H9 (cell line): ENCODE measurements around the gene CNNM4. TPM values are rescaled to one million over a fixed set of nuclear protein-coding genes. Genes with fewer than 3 reads are reported as not detected.
A peak's percentile ranks its signal among the peaks of the same experiment; 100 is the strongest.

Experiments used
- DNase-seq: peaks from one replicate; pipeline ENCODE4 v3.0.0-alpha.2; 2017
- H2AFZ ChIP-seq: one replicate; pipeline ENCODE4 v1.6.1; 2013; ENCODE audit warnings: mild to moderate bottlenecking, low read length, control low read depth, moderate library complexity
- H2AK5ac ChIP-seq: 2 replicates; pipeline ENCODE4 v1.6.1; 2013; ENCODE audit warnings: low read length, control low read depth, mixed read lengths; ENCODE audit not compliant: insufficient read length
- H2BK120ac ChIP-seq: one replicate; pipeline ENCODE4 v1.6.1; 2013; ENCODE audit warnings: low read depth, mild to moderate bottlenecking, low read length, control low read depth, inconsistent platforms; ENCODE audit not compliant: poor library complexity, severe bottlenecking
- H2BK12ac ChIP-seq: 2 replicates; pipeline ENCODE4 v1.6.1; 2013; ENCODE audit warnings: low read length, control low read depth, mixed read lengths, low read depth; ENCODE audit not compliant: insufficient read length
- H2BK15ac ChIP-seq: 2 replicates; pipeline ENCODE4 v1.6.1; 2013; ENCODE audit warnings: low read depth, low read length, control low read depth
- H2BK20ac ChIP-seq: one replicate; pipeline ENCODE4 v1.6.1; 2013; ENCODE audit warnings: low read depth, mild to moderate bottlenecking, low read length, control low read depth, inconsistent platforms; ENCODE audit not compliant: poor library complexity, severe bottlenecking
- H2BK5ac ChIP-seq: 2 replicates; pipeline ENCODE4 v1.6.1; 2013; ENCODE audit warnings: low read length, control low read depth, mixed read lengths; ENCODE audit not compliant: insufficient read length
- H3K14ac ChIP-seq: 2 replicates; pipeline ENCODE4 v1.6.1; 2013; ENCODE audit warnings: low read length, control low read depth; ENCODE audit not compliant: insufficient read depth
- H3K18ac ChIP-seq: 2 replicates; pipeline ENCODE4 v1.6.1; 2013; ENCODE audit warnings: low read depth, mild to moderate bottlenecking, mixed read lengths, low read length, control low read depth; ENCODE audit not compliant: insufficient read length
- H3K23ac ChIP-seq: 2 replicates; pipeline ENCODE4 v1.6.1; 2013; ENCODE audit warnings: low read length, control low read depth, mixed read lengths, low read depth; ENCODE audit not compliant: insufficient read length
- H3K23me2 ChIP-seq: 2 replicates; pipeline ENCODE4 v1.6.1; 2013; ENCODE audit warnings: low read depth, mild to moderate bottlenecking, mixed read lengths, low read length, control low read depth; ENCODE audit not compliant: insufficient read length, poor library complexity, severe bottlenecking
- H3K27ac ChIP-seq: 2 replicates; pipeline ENCODE4 v1.5.1; 2013; ENCODE audit warnings: low read length, control low read depth, mixed read lengths, low read depth; ENCODE audit not compliant: insufficient read length
- H3K27me3 ChIP-seq: 2 replicates; pipeline ENCODE4 v1.6.1; 2013; ENCODE audit warnings: low read length, control low read depth, inconsistent platforms; ENCODE audit not compliant: insufficient read depth
- H3K4ac ChIP-seq: 2 replicates; pipeline ENCODE4 v1.6.1; 2013; ENCODE audit warnings: low read depth, mild to moderate bottlenecking, control low read depth, inconsistent platforms, low read length, moderate library complexity
- H3K4me1 ChIP-seq: 2 replicates; pipeline ENCODE4 v1.6.1; 2013; ENCODE audit warnings: low read length, control low read depth, inconsistent platforms; ENCODE audit not compliant: insufficient read depth
- H3K4me2 ChIP-seq: 2 replicates; pipeline ENCODE4 v1.6.1; 2013; ENCODE audit warnings: low read length, control low read depth, mixed read lengths; ENCODE audit not compliant: insufficient read length, insufficient read depth
- H3K56ac ChIP-seq: 2 replicates; pipeline ENCODE4 v1.6.1; 2013; ENCODE audit warnings: low read depth, mild to moderate bottlenecking, mixed read lengths, low read length, control low read depth; ENCODE audit not compliant: insufficient read length
- H3K79me1 ChIP-seq: 2 replicates; pipeline ENCODE4 v1.6.1; 2013; ENCODE audit warnings: low read depth, mild to moderate bottlenecking, moderate library complexity, low read length, control low read depth, inconsistent platforms; ENCODE audit not compliant: insufficient read depth, poor library complexity, severe bottlenecking
- H3K79me2 ChIP-seq: 2 replicates; pipeline ENCODE4 v1.6.1; 2013; ENCODE audit warnings: low read length, control low read depth, inconsistent platforms; ENCODE audit not compliant: insufficient read depth
- H3K9ac ChIP-seq: 2 replicates; pipeline ENCODE4 v1.6.1; 2013; ENCODE audit warnings: low read length, control low read depth, mixed read lengths; ENCODE audit not compliant: insufficient read length; ENCODE audit errors: extremely low read depth
- H3K9me3 ChIP-seq: one replicate; pipeline ENCODE4 v1.6.1; 2013; ENCODE audit warnings: low read depth, low read length, inconsistent platforms; ENCODE audit not compliant: control insufficient read depth
- H3T11ph ChIP-seq: one replicate; pipeline ENCODE4 v1.6.1; 2013; ENCODE audit warnings: mild to moderate bottlenecking, low read length, control low read depth, inconsistent platforms
- H4K20me1 ChIP-seq: one replicate; pipeline ENCODE4 v1.6.1; 2013; ENCODE audit not compliant: control insufficient read depth, insufficient read length, insufficient read depth
- H4K5ac ChIP-seq: 2 replicates; pipeline ENCODE4 v1.6.1; 2013; ENCODE audit warnings: low read depth, mild to moderate bottlenecking, mixed read lengths, low read length, control low read depth; ENCODE audit not compliant: insufficient read length
- H4K8ac ChIP-seq: replicated peaks from 2 replicates; pipeline ENCODE4 v1.6.1; 2013; ENCODE audit warnings: low read length, control low read depth, mixed read lengths, low read depth; ENCODE audit not compliant: insufficient read length
- H4K91ac ChIP-seq: 2 replicates; pipeline ENCODE4 v1.6.1; 2013; ENCODE audit warnings: low read depth, mild to moderate bottlenecking, moderate library complexity, mixed read lengths, low read length, control low read depth; ENCODE audit not compliant: insufficient read length
- H3K27ac Mint-ChIP-seq, 3 experiments: 2 replicates in 2 of 3; 3 replicates in 1 of 3; pipeline ENCODE4 v1.8.0; 2020 to 2021; ENCODE audit warnings: mixed read lengths in 3 of 3, mild to moderate bottlenecking in 1 of 3, moderate library complexity in 1 of 3
- H3K27me3 Mint-ChIP-seq: 2 replicates; pipeline ENCODE4 v1.8.0; 2021; ENCODE audit warnings: low read depth, mild to moderate bottlenecking, moderate library complexity, mixed read lengths
- H3K36me3 Mint-ChIP-seq, 3 experiments: 2 replicates in 2 of 3; 3 replicates in 1 of 3; pipeline ENCODE4 v1.8.0; 2020 to 2021; ENCODE audit warnings: low read depth in 3 of 3, mixed read lengths in 3 of 3; ENCODE audit not compliant: insufficient read depth in 1 of 3
- H3K4me1 Mint-ChIP-seq, 2 experiments: 2 replicates each; pipeline ENCODE4 v1.8.0; 2020; ENCODE audit warnings: mixed read lengths in 2 of 2
- H3K4me3 Mint-ChIP-seq, 2 experiments: 2 replicates in 1 of 2; 3 replicates in 1 of 2; pipeline ENCODE4 v1.8.0; 2020 to 2021; ENCODE audit warnings: mild to moderate bottlenecking in 2 of 2, mixed read lengths in 2 of 2, moderate library complexity in 1 of 2
- H3K9me3 Mint-ChIP-seq, 2 experiments: 2 replicates in 1 of 2; 3 replicates in 1 of 2; pipeline ENCODE4 v1.8.0; 2020; ENCODE audit warnings: mild to moderate bottlenecking in 2 of 2, mixed read lengths in 2 of 2, moderate library complexity in 1 of 2
- WGBS: extraction: QIAGEN DNeasy Blood & Tissue Kit; methylation state at CpG from one replicate; pipeline ENCODE4 v1.1.7; 2013; ENCODE audit warnings: missing lambda C conversion rate, low lambda C conversion rate, mixed read lengths; ENCODE audit not compliant: insufficient read length; ENCODE audit errors: extremely low coverage; 5-methylcytosine and 5-hydroxymethylcytosine counted together
- total RNA-seq: library from RNA; stranded (reverse); gene quantifications from 2 replicates; pipeline ENCODE4 v1.2.1, GENCODE V29; 2021
- TF ChIP-seq, protein P1 (sequence below): fragments of 200-600 bp; sonication (generic); conservative IDR thresholded peaks from 3 replicates; pipeline ENCODE4 v1.8.0; 2021; ENCODE audit warnings: antibody characterized with exemption, mild to moderate bottlenecking

Gene CNNM4
- total RNA-seq, 1 experiment from 2014 or later: 8.5 TPM

DNA sequence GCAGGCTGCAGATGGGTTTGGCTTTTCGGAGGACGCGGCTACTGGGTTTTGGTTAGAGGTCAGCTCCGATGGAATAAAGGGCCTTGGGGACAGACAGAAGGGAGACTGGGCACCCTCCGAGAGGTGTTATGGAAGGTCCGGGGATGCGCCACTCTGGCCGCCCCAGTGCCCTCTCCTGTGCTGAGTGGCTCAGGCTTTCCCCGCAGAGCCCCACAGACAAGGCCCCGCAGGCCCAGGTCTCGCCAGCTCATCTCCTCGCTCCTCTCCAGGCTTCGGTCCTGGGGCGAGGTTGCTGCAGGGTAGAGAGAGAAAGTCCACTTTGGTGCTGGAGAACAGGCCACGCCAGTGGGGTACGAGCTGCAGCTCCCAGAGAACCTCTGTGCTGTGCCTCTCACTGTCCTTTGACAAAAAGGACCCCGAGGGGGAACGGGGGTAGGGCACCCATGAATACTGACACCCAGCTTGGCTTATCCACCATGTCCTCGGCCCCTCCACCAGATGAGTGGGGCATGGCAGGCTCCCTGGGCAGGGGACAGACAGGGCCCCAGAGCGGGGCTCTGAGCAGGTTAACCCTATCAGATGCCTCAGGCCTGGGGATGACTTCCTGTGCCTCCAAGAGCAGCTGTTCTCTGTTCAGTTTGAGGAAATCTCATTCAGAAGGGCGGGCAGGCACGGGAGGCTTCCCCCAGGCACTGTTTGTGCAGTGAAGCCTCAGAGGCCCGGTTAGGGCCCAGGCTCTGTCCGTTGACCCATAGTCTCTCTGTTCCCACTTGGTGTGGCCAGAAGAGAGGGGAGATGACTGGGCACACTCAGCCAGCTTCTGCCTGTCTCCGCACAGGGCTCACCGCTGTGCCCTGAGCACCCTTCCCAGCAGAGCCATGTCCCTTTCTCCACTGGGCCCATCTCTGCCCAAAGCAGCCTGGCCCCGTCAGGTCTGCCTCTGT, 39.6 kb downstream of the CNNM4 start:
- no peak for DNase-seq
- H3T11ph ChIP-seq: no peak overlapping the region
- H3K18ac ChIP-seq: no peak overlapping the region
- H4K20me1 ChIP-seq: no peaks in the 10 kb centered on the region
- H3K27ac ChIP-seq: no peak overlapping the region
- H3K27me3 ChIP-seq: no peaks in the 10 kb centered on the region
- no peak overlapping the region for H3K4me2 ChIP-seq
- H3K23me2 ChIP-seq: no peaks in the 10 kb centered on the region
- H3K9ac ChIP-seq: no peak overlapping the region
- no peaks in the 10 kb centered on the region for H3K4me1 Mint-ChIP-seq
- no peak overlapping the region for H2BK20ac ChIP-seq
- peaks cover 0 to 10% (median 4%) of the 10 kb centered on the region in 3 experiments; a peak in 4 of 7 replicates for H3K36me3 Mint-ChIP-seq
- H2BK120ac ChIP-seq: no peak overlapping the region
- no peaks in the 10 kb centered on the region for H3K9me3 Mint-ChIP-seq
- no peaks in the 10 kb centered on the region for H3K4me1 ChIP-seq
- H2BK15ac ChIP-seq: no peak overlapping the region
- no peaks in the 10 kb centered on the region for H3K27me3 Mint-ChIP-seq
- H4K8ac ChIP-seq: no peak overlapping the region
- H3K4ac ChIP-seq: no peak overlapping the region
- H2BK5ac ChIP-seq: no peak overlapping the region
- peak overlapping the region; percentile 26; the same call in 1 of the 2 replicates for H3K14ac ChIP-seq
- no peaks in the 10 kb centered on the region for H3K79me1 ChIP-seq
- no peak overlapping the region for H3K4me3 Mint-ChIP-seq
- TF ChIP-seq, protein P1, sequence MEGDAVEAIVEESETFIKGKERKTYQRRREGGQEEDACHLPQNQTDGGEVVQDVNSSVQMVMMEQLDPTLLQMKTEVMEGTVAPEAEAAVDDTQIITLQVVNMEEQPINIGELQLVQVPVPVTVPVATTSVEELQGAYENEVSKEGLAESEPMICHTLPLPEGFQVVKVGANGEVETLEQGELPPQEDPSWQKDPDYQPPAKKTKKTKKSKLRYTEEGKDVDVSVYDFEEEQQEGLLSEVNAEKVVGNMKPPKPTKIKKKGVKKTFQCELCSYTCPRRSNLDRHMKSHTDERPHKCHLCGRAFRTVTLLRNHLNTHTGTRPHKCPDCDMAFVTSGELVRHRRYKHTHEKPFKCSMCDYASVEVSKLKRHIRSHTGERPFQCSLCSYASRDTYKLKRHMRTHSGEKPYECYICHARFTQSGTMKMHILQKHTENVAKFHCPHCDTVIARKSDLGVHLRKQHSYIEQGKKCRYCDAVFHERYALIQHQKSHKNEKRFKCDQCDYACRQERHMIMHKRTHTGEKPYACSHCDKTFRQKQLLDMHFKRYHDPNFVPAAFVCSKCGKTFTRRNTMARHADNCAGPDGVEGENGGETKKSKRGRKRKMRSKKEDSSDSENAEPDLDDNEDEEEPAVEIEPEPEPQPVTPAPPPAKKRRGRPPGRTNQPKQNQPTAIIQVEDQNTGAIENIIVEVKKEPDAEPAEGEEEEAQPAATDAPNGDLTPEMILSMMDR: no peak
- H4K5ac ChIP-seq: no peak overlapping the region
- no CpG with 5 or more reads among the region's 27 CpGs for WGBS
- H4K91ac ChIP-seq: no peak overlapping the region
- no peaks in the 10 kb centered on the region for H3K9me3 ChIP-seq
- H2BK12ac ChIP-seq: no peak overlapping the region
- H3K56ac ChIP-seq: no peak overlapping the region
- no peak overlapping the region for H3K23ac ChIP-seq
- no peak overlapping the region for H2AFZ ChIP-seq
- H3K79me2 ChIP-seq: no peaks in the 10 kb centered on the region
- H2AK5ac ChIP-seq: no peak overlapping the region
- H3K27ac Mint-ChIP-seq: 0 out of 7 replicates have a peak overlapping the region, but pooled peaks of 1 of the 3 experiments have one; percentile 40
